SK-N-SH (cell line): ENCODE data around the gene FMNL2. TPM values are rescaled to one million over a fixed set of nuclear protein-coding genes. Genes with fewer than 3 reads are reported as not detected.

ENCODE experiments used
- CTCF ChIA-PET: fragments of 300-600, 350-600 bp; formaldehyde crosslinking; extraction: SDS; loops from one replicate; lab custom pipeline; 2021; lab: Yijun Ruan, JAX
- POLR2A ChIA-PET: fragments of 350-600 bp; sonication (Branson Sonifier 250); formaldehyde crosslinking; extraction: SDS; loops from one replicate; lab custom pipeline; 2020; ENCODE audit warnings: antibody characterized with exemption, inconsistent platforms; lab: Yijun Ruan, JAX
- DNase-seq: peaks from one replicate; pipeline ENCODE4 v3.0.0; 2012
- H2AFZ ChIP-seq: fragments of 200-600 bp; sonication (generic); 2 replicates; pipeline ENCODE4 v1.8.1; 2016; ENCODE audit warnings: antibody characterized with exemption, mild to moderate bottlenecking, low read depth
- H3F3A ChIP-seq: fragments of 200-600 bp; sonication (generic); replicated peaks from 2 replicates; pipeline ENCODE3; 2016; ENCODE audit warnings: antibody characterized with exemption, mild to moderate bottlenecking; ENCODE audit not compliant: insufficient read depth
- H3K27ac ChIP-seq, 2 experiments: fragments of 200-500 bp in 1 of 2; fragments of 200-600 bp in 1 of 2; sonication (Bioruptor generic) in 1 of 2; sonication (generic), shearing (Covaris generic) in 1 of 2; 2 replicates each; pipeline versions ENCODE4 v1.5.1 to v1.6.1; 2014 to 2016; ENCODE audit warnings: low read depth in 2 of 2, inconsistent platforms in 1 of 2, low read length in 1 of 2, mild to moderate bottlenecking in 1 of 2, mixed read lengths in 1 of 2
- H3K27me3 ChIP-seq: fragments of 200-600 bp; sonication (generic), shearing (Covaris generic); 2 replicates; pipeline ENCODE4 v1.6.1; 2016; ENCODE audit warnings: mixed run types; ENCODE audit not compliant: insufficient read depth
- H3K36me3 ChIP-seq, 2 experiments: fragments of 200-500 bp in 1 of 2; fragments of 200-600 bp in 1 of 2; sonication (Bioruptor generic) in 1 of 2; sonication (generic) in 1 of 2; replicated peaks in 1 of 2; 2 replicates each; pipeline versions ENCODE3 to v1.5.1; 2014 to 2016; ENCODE audit warnings: low read length in 1 of 2, mild to moderate bottlenecking in 1 of 2; ENCODE audit not compliant: insufficient read depth in 2 of 2, control insufficient read depth in 1 of 2
- H3K4me1 ChIP-seq, 2 experiments: fragments of 200-500 bp in 1 of 2; fragments of 200-600 bp in 1 of 2; sonication (Bioruptor generic) in 1 of 2; sonication (generic), shearing (Covaris generic) in 1 of 2; 2 replicates each; pipeline versions ENCODE4 v1.5.1 to v1.6.1; 2014 to 2016; ENCODE audit warnings: low read depth in 1 of 2, low read length in 1 of 2, mixed run types in 1 of 2; ENCODE audit not compliant: insufficient read depth in 2 of 2, control insufficient read depth in 1 of 2
- H3K4me2 ChIP-seq: fragments of 200-600 bp; sonication (generic), shearing (Covaris generic); 2 replicates; pipeline ENCODE4 v1.6.1; 2017; ENCODE audit warnings: mixed run types
- H3K4me3 ChIP-seq, 2 experiments: fragments of 200-500 bp in 1 of 2; fragments of 200-600 bp in 1 of 2; sonication (Bioruptor generic) in 1 of 2; sonication (generic), shearing (Covaris generic) in 1 of 2; 2 replicates each; pipeline versions ENCODE4 v1.5.1 to v1.8.1; 2014 to 2016; ENCODE audit warnings: low read depth in 2 of 2, inconsistent platforms in 1 of 2, low read length in 1 of 2, mild to moderate bottlenecking in 1 of 2, mixed read lengths in 1 of 2, moderate library complexity in 1 of 2
- H3K79me2 ChIP-seq: fragments of 200-600 bp; sonication (generic); 2 replicates; pipeline ENCODE4 v1.8.1; 2017; ENCODE audit warnings: mild to moderate bottlenecking; ENCODE audit not compliant: insufficient read depth
- H3K9ac ChIP-seq: fragments of 200-600 bp; sonication (generic); 2 replicates; pipeline ENCODE4 v1.6.1; 2017; ENCODE audit warnings: mixed run types
- H3K9me2 ChIP-seq: fragments of 200-600 bp; sonication (generic); 2 replicates; pipeline ENCODE4 v1.6.1; 2017; ENCODE audit warnings: mixed run types
- H3K9me3 ChIP-seq: fragments of 200-600 bp; sonication (generic); 2 replicates; pipeline ENCODE4 v1.6.1; 2017; ENCODE audit warnings: mixed run types, mild to moderate bottlenecking, moderate library complexity
- H4K20me1 ChIP-seq: fragments of 200-600 bp; sonication (generic); 2 replicates; pipeline ENCODE4 v1.6.1; 2017; ENCODE audit warnings: mild to moderate bottlenecking, mixed run types; ENCODE audit not compliant: insufficient read depth
- ELF1 ChIP-seq: IDR thresholded peaks from 2 replicates; pipeline ENCODE4 v1.4.0; 2012
- EP300 ChIP-seq, 2 experiments: IDR thresholded peaks; 2 replicates each; pipeline versions ENCODE4 v1.4.0 to v1.6.1; 2012; ENCODE audit warnings: borderline replicate concordance in 1 of 2, low read depth in 1 of 2, low read length in 1 of 2
- FOSL2 ChIP-seq: IDR thresholded peaks from 2 replicates; pipeline ENCODE4 v1.4.0; 2012; ENCODE audit warnings: low read depth, mild to moderate bottlenecking, moderate library complexity, borderline replicate concordance
- FOXJ3 ChIP-seq: sonication (generic); formaldehyde crosslinking; IDR thresholded peaks from 2 replicates; pipeline ENCODE4 v1.5.1; 2020; ENCODE audit warnings: mild to moderate bottlenecking, missing genetic modification reagents
- GABPA ChIP-seq: IDR thresholded peaks from 2 replicates; pipeline ENCODE4 v1.4.0; 2012; ENCODE audit warnings: low read depth, mild to moderate bottlenecking
- GATA2 ChIP-seq: sonication (generic); formaldehyde crosslinking; IDR thresholded peaks from 2 replicates; pipeline ENCODE4 v1.5.0; 2020; ENCODE audit warnings: mild to moderate bottlenecking, missing genetic modification reagents
- MAX ChIP-seq: IDR thresholded peaks from 2 replicates; pipeline ENCODE4 v1.4.0; 2012; ENCODE audit warnings: low read depth
- MXI1 ChIP-seq: IDR thresholded peaks from 2 replicates; pipeline ENCODE4 v1.6.1; 2012; ENCODE audit warnings: mild to moderate bottlenecking, low read depth, low read length, improper control_type of control experiment
- PBX3 ChIP-seq: IDR thresholded peaks from 2 replicates; pipeline ENCODE4; 2012
- POLR2AphosphoS5 ChIP-seq: IDR thresholded peaks from 2 replicates; pipeline ENCODE4 v1.6.1; 2012; ENCODE audit warnings: low read depth, low read length
- RAD21 ChIP-seq: IDR thresholded peaks from 2 replicates; pipeline ENCODE4 v1.6.1; 2012; ENCODE audit warnings: mild to moderate bottlenecking, low read length
- REST ChIP-seq: IDR thresholded peaks from 2 replicates; pipeline ENCODE4 v1.6.1; 2012; ENCODE audit warnings: mild to moderate bottlenecking, low read depth, low read length, moderate library complexity
- SIN3A ChIP-seq: IDR thresholded peaks from 2 replicates; pipeline ENCODE4 v1.6.1; 2012; ENCODE audit warnings: low read depth, mild to moderate bottlenecking, low read length, moderate library complexity, borderline replicate concordance
- SMC3 ChIP-seq: IDR thresholded peaks from 2 replicates; pipeline ENCODE4 v1.6.1; 2012; ENCODE audit warnings: low read depth, low read length, improper control_type of control experiment
- TAF1 ChIP-seq: IDR thresholded peaks from 2 replicates; pipeline ENCODE4 v1.6.1; 2012; ENCODE audit warnings: low read depth, mild to moderate bottlenecking, low read length, moderate library complexity, borderline replicate concordance
- TCF12 ChIP-seq: IDR thresholded peaks from 2 replicates; pipeline ENCODE4 v1.4.0; 2012
- TEAD4 ChIP-seq: IDR thresholded peaks from 2 replicates; pipeline ENCODE4 v1.4.0; 2012; ENCODE audit warnings: mild to moderate bottlenecking, borderline replicate concordance; ENCODE audit not compliant: insufficient read depth
- ZBTB33 ChIP-seq: IDR thresholded peaks from 2 replicates; pipeline ENCODE4 v1.4.0; 2012; ENCODE audit warnings: low read depth, borderline replicate concordance
- WGBS: methylation state at CpG from one replicate; pipeline ENCODE4 v1.1.6; 2017; ENCODE audit warnings: low lambda C conversion rate; 5-methylcytosine and 5-hydroxymethylcytosine counted together
- polyA plus RNA-seq, 3 experiments: library from polyadenylated mRNA; depleted of rRNA; stranded (reverse); fragments of >200 nt; gene quantifications; 2 replicates each; pipeline ENCODE4 v1.2.3, GENCODE V29; 2012

Gene FMNL2
- polyA plus RNA-seq, 1 of the 3 experiments (the other 2 are of a cell fraction): 14.5 TPM

GRCh38 chr2:152470861-152471854, 136.2 kb downstream of the FMNL2 start:
- H3K4me2 ChIP-seq: no peak overlapping the region
- peaks cover 9% of the 10 kb centered on the region; the same call in 1 of the 2 replicates for H3K79me2 ChIP-seq
- no peaks in the 10 kb centered on the region for H3K9me2 ChIP-seq
- H3K9ac ChIP-seq: no peak overlapping the region
- H4K20me1 ChIP-seq: peaks cover 7% of the 10 kb centered on the region; the same call in 1 of the 2 replicates
- no peak for DNase-seq
- CTCF ChIA-PET: interaction anchor here (0.8 to 1.5 kb wide), 4 partner anchors 11 to 295 kb away, joined by 3 to 5 read pairs (median 4); partner anchors contain the start of gene STAM2
- H3F3A ChIP-seq: peaks cover 1% of the 10 kb centered on the region
- no peak overlapping the region for H3K4me3 ChIP-seq
- no peaks in the 10 kb centered on the region for H3K36me3 ChIP-seq
- 94% methylated on average over 12 of the region's 12 CpGs for WGBS
- TF ChIP-seq SMC3: no peak
- TF ChIP-seq MAX: no peak
- no peak for TF ChIP-seq MXI1
- TF ChIP-seq TEAD4: no peak
- TF ChIP-seq RAD21: no peak
- no peak for TF ChIP-seq GATA2 (CRISPR knock-in tag)
- no peak for TF ChIP-seq POLR2AphosphoS5
- no peak for TF ChIP-seq FOXJ3 (CRISPR knock-in tag)
- no peaks in the 10 kb centered on the region for H3K27me3 ChIP-seq
- peaks cover 7 to 20% of the 10 kb centered on the region in 2 experiments; a peak in 3 of 4 replicates for H3K4me1 ChIP-seq
- H2AFZ ChIP-seq: no peak overlapping the region
- POLR2A ChIA-PET: interaction anchor here (0.5 kb wide), 1 partner anchor 23 kb away, joined by 3 read pairs; no protein-coding TSS in a partner anchor
- no peak overlapping the region for H3K27ac ChIP-seq
- H3K9me3 ChIP-seq: no peaks in the 10 kb centered on the region

- H3K9ac ChIP-seq: no peak overlapping the region
- WGBS: 82% methylated on average over 1 of the region's 1 CpG
- ChIA-PET CTCF (interaction anchor here (1.1 to 1.5 kb wide), 3 partner anchors 10 to 200 kb away, joined by 3 to 5 read pairs (median 4); no protein-coding TSS in a partner anchor), POLR2A (no interaction called here)
- H2AFZ ChIP-seq: no peak overlapping the region
- H3K4me2 ChIP-seq: no peak overlapping the region
- no peak overlapping the region for H3K4me3 ChIP-seq
- no peaks in the 10 kb centered on the region for H3K9me3 ChIP-seq
- no peaks in the 10 kb centered on the region for H3K36me3 ChIP-seq
- no peaks in the 10 kb centered on the region for H3K27me3 ChIP-seq
- H3K79me2 ChIP-seq: peaks cover 11% of the 10 kb centered on the region; the same call in 1 of the 2 replicates
- DNase-seq: no peak
- H3F3A ChIP-seq: peaks cover 2% of the 10 kb centered on the region
- H3K27ac ChIP-seq: no peak overlapping the region
- peaks cover 9% of the 10 kb centered on the region; the same call in 1 of the 2 replicates for H4K20me1 ChIP-seq
- no peaks in the 10 kb centered on the region for H3K9me2 ChIP-seq
- peaks cover 10% of the 10 kb centered on the region in 2 experiments; a peak in 3 of 4 replicates for H3K4me1 ChIP-seq
- no peak for TF ChIP-seq POLR2AphosphoS5
- no peak for TF ChIP-seq FOSL2
- no peak for TF ChIP-seq PBX3
- TF ChIP-seq GATA2 (CRISPR knock-in tag): no peak
- no peak for TF ChIP-seq MAX
- no peak for TF ChIP-seq ELF1
- TF ChIP-seq TAF1: no peak
- TF ChIP-seq ZBTB33: no peak
- no peak for TF ChIP-seq GABPA
- no peak for TF ChIP-seq EP300 (IDR thresholded peaks at IDR 0.05; ENCODE audit: borderline replicate concordance in 1 of 2, low read depth in 1 of 2, low read length in 1 of 2)
- no peak for TF ChIP-seq TCF12
- TF ChIP-seq FOXJ3 (CRISPR knock-in tag): no peak
- TF ChIP-seq SIN3A: no peak
- TF ChIP-seq REST: no peak
- no peak for TF ChIP-seq RAD21
Observed at GRCh38 chr2:152472481-152472887, 137.5 kb downstream of the FMNL2 start.
